ENCODE measurements around the gene TMEM11. TPM values are rescaled to one million over a fixed set of nuclear protein-coding genes. Genes with fewer than 3 reads are reported as not detected.

Gene TMEM11, protein sequence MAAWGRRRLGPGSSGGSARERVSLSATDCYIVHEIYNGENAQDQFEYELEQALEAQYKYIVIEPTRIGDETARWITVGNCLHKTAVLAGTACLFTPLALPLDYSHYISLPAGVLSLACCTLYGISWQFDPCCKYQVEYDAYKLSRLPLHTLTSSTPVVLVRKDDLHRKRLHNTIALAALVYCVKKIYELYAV
- total RNA-seq (10 to 100 TPM in 1 of 2 donors, 1 to 10 TPM in 1; 7.9 to 19.8 TPM), polyA plus RNA-seq (ENCODE audit: insufficient read length in 2 of 2) (10 to 100 TPM; 26.1 to 28.0 TPM)
- long read RNA-seq, donor 1, transcript TMEM11-201 (2 exons, 2,095 nt): major isoform, 31 of 37 reads
- long read RNA-seq, donor 1, transcript TMEM11-202 (3 exons, 1,246 nt): minor isoform, 6 of 37 reads
- long read RNA-seq, donor 1, partial matches to known transcripts: 0 of 37 reads
- long read RNA-seq, donor 1, other reads (novel, unspliced or antisense): 0 of 37 reads
- long read RNA-seq, donor 2, transcript TMEM11-201 (2 exons, 2,095 nt): major isoform, 13 of 14 reads
- long read RNA-seq, donor 2, partial matches to known transcripts: 0 of 14 reads
- long read RNA-seq, donor 2, other reads (novel, unspliced or antisense): 0 of 14 reads
- long read RNA-seq, donor 3, transcript TMEM11-201 (2 exons, 2,095 nt): major isoform, 16 of 28 reads
- long read RNA-seq, donor 3, partial matches to known transcripts: 11 of 28 reads
- long read RNA-seq, donor 3, other reads (novel, unspliced or antisense): 0 of 28 reads
- long read RNA-seq, donor 4, transcript TMEM11-201 (2 exons, 2,095 nt): major isoform, 37 of 40 reads
- long read RNA-seq, donor 4, partial matches to known transcripts: 0 of 40 reads
- long read RNA-seq, donor 4, other reads (novel, unspliced or antisense): 0 of 40 reads

DNA sequence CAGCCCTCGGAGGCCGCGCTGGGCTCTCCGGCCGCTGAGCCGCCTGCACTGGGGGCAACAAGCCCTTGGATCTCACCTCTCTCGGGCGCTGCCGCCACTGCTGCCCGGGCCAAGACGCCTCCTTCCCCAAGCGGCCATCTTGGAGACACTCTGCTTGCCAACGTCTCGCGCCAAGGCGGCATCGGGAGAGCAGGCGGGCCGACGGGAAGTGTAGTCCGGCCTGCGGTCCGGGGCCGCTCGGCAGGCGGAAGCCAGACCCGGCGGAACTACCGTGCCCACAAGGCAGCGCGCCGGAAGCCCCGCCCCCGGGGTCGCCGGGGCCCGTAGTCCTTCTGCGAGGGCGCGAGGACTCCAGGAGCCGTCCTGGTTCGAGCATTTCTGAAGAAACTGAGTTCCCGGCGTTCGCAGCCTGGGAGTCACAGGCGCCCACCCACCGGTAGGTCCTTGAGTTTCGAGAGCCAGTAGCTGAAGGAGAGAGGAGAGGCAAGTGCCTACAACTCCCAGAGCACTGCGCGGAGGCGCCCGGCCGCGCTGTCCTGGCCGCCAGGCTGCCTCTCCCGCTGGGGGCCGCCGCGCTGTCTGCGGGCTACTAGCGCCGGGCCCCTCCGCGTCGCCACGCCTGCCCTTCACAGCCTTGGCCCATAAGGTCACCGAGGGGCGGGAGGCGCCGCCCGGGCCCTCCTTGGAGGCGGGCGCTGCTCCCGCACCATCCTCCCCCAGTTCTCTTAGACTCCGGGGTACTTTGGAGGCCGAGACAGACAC lies at the start of gene TMEM11:
Gene TMEM11, minus strand, starts transcription at position 147 of the 762 bp plus-strand sequence. Its CDS starts 9 bp downstream, at position 138.
- DNase-seq (ENCODE audit: low read depth in 4 of 6, low spot score in 6 of 6): peak; percentile 84 to 98 (median 90)
- Histone ChIP-seq H3K27ac (ENCODE audit: low read depth, low read length) (peak within 1 kb of the TSS; percentile 94), H3K4me3 (ENCODE audit: low read depth, low read length) (peak within 1 kb of the TSS; percentile 90), H3K27me3 (ENCODE audit: control insufficient read depth, insufficient read depth, low read length) (no peaks in the 10 kb centered on the region), H3K9me3 (ENCODE audit: control insufficient read depth, insufficient read depth, low read length) (no peaks in the 10 kb centered on the region), H3K4me1 (ENCODE audit: control insufficient read depth, insufficient read depth, low read length) (peaks cover 21% of the 10 kb centered on the region), H3K36me3 (ENCODE audit: control insufficient read depth, insufficient read depth, low read length) (peaks cover 19% of the 10 kb centered on the region)
- 0% methylated on average over 69 of the region's 76 CpGs for WGBS (ENCODE audit: insufficient coverage)

DNA sequence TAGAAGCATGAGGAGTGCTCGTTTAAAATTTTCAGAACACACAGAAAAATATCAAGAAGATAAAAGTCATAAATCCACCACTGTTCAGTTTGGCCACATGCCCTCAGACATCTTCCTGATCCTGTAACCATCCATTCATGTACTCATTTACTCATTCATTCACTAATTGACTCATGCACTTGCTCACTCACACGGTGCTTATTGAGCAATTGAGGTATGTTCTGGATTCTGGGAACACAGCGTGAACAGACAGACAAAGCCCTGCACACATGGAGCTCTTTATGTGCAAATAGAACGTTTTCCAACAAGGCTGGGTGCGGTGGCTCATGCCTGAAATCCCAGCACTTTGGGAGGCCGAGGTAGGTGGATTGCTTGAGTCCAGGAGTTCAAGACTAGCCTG lies 49.4 kb upstream of the TMEM11 start:
- WGBS (ENCODE audit: insufficient coverage): 55% methylated on average over 4 of the region's 6 CpGs
- H3K36me3 ChIP-seq (ENCODE audit: control insufficient read depth, insufficient read depth, low read length): no peaks in the 10 kb centered on the region
- no peaks in the 10 kb centered on the region for H3K27me3 ChIP-seq (ENCODE audit: control insufficient read depth, insufficient read depth, low read length)
- no peaks in the 10 kb centered on the region for H3K9me3 ChIP-seq (ENCODE audit: control insufficient read depth, insufficient read depth, low read length)
- DNase-seq (ENCODE audit: low read depth in 4 of 6, low spot score in 6 of 6): no peak
- no peak overlapping the region for H3K4me3 ChIP-seq (ENCODE audit: low read depth, low read length)
- H3K4me1 ChIP-seq (ENCODE audit: control insufficient read depth, insufficient read depth, low read length): no peaks in the 10 kb centered on the region
- no peak overlapping the region for H3K27ac ChIP-seq (ENCODE audit: low read depth, low read length)

DNA sequence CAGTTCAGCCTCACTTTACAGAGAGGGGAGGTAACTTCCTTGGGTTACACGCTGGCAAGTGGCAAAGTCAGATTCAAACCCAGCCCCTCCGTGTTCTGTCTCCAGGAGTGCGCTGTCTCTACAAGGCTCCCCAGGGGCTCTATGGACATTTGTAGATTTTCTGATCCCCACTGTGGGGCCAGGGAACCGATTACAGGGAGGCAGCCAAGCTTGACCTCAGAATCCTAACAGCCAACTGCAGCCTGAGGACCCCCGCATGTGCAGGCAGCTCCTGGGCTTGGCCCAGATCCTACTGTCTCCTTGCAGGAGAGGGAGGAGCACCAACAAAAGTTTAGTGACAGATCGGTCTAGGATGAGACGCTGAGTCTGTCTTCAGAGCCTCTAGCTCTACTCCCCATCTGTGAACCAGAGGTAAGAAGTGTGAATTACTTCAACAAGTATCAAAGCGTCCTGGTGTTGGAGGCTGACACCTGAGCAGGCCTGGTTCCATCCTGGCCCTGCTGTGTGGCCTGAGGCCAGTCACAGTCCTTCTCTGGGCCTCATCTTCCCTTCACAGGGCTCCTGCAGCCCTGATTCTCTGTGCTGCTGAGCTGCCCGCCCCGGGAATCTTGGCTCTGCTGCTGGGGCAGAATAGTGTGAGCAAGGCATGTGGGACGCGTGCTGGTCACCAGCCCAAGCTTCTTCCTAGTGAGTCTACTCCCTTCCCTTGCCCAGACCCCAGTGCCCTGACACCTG lies 48.5 kb upstream of the TMEM11 start:
- no peaks in the 10 kb centered on the region for H3K27me3 ChIP-seq (ENCODE audit: control insufficient read depth, insufficient read depth, low read length)
- no peak overlapping the region for H3K27ac ChIP-seq (ENCODE audit: low read depth, low read length)
- no peak overlapping the region for H3K4me3 ChIP-seq (ENCODE audit: low read depth, low read length)
- 76% methylated on average over 10 of the region's 12 CpGs for WGBS (ENCODE audit: insufficient coverage)
- H3K4me1 ChIP-seq (ENCODE audit: control insufficient read depth, insufficient read depth, low read length): no peaks in the 10 kb centered on the region
- no peaks in the 10 kb centered on the region for H3K36me3 ChIP-seq (ENCODE audit: control insufficient read depth, insufficient read depth, low read length)
- no peak for DNase-seq (ENCODE audit: low read depth in 4 of 6, low spot score in 6 of 6)
- H3K9me3 ChIP-seq (ENCODE audit: control insufficient read depth, insufficient read depth, low read length): no peaks in the 10 kb centered on the region

DNA sequence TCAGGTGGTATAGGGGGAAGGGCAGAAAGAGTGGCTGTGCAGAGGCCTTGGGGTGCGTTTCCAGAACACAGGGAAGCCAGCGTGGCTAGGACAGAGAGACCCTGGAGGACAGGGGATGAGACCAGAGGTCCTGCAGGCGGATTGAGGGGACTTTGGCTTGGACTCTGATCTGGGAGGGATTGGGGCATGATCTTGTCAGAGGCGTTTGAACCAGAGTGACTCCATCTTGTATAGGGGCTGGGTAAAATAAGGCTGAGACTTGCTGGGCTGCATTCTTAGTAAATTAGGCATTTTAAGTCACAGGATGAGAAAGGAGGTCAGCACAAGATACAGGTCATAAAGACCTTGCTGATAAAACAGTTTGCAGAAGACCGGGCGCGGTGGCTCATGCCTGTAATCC lies 44.6 kb upstream of the TMEM11 start:
- Histone ChIP-seq H3K4me1 (ENCODE audit: control insufficient read depth, insufficient read depth, low read length) (peaks cover 5% of the 10 kb centered on the region), H3K36me3 (ENCODE audit: control insufficient read depth, insufficient read depth, low read length) (no peaks in the 10 kb centered on the region), H3K4me3 (ENCODE audit: low read depth, low read length) (no peak overlapping the region), H3K27me3 (ENCODE audit: control insufficient read depth, insufficient read depth, low read length) (no peaks in the 10 kb centered on the region), H3K27ac (ENCODE audit: low read depth, low read length) (no peak overlapping the region), H3K9me3 (ENCODE audit: control insufficient read depth, insufficient read depth, low read length) (no peaks in the 10 kb centered on the region)
- DNase-seq (ENCODE audit: low read depth in 4 of 6, low spot score in 6 of 6): no peak
- 92% methylated on average over 7 of the region's 7 CpGs for WGBS (ENCODE audit: insufficient coverage)

DNA sequence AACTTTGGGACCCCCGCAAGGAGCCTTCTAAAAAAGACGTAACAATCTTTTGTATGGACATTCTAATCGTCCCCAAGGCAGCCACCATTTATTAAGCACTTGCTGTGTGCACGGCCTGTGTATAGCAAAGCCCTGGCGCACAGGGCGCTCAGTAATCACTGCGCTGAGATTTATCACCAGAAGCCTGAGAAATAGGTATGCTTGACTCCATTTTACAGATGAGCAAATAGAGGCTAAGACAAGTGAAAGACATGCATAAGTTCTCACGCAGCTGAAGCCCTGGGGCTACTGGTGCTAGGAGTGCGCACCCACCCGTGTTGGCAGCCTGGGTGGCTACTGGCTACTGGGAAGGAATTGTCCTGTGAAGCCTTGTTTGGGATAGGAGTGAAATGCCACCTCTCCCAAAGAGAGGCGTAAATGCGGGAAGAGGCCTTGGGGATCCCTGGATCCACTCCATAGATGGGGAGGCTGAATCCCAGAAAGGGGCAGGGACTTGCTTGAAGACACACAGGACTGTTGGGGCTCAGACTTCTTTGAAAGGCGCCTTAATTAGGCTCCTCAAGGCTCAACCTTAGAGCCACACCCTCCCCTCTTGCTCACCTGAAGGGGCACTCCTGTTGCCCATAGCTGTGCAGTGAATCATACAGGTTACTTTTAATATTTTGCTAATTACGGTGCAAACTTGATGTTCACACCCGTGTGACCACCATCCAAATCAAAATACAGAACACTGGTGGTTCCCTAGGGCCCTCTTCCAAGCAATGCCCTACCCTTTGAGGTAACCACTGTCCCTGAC lies 39.9 kb upstream of the TMEM11 start:
- WGBS (ENCODE audit: insufficient coverage): 38% methylated on average over 13 of the region's 15 CpGs
- Histone ChIP-seq H3K27me3 (ENCODE audit: control insufficient read depth, insufficient read depth, low read length) (no peaks in the 10 kb centered on the region), H3K4me3 (ENCODE audit: low read depth, low read length) (peak overlapping the region; percentile 26), H3K9me3 (ENCODE audit: control insufficient read depth, insufficient read depth, low read length) (no peaks in the 10 kb centered on the region), H3K27ac (ENCODE audit: low read depth, low read length) (no peak overlapping the region), H3K4me1 (ENCODE audit: control insufficient read depth, insufficient read depth, low read length) (peaks cover 26% of the 10 kb centered on the region), H3K36me3 (ENCODE audit: control insufficient read depth, insufficient read depth, low read length) (peaks cover 6% of the 10 kb centered on the region)
- DNase-seq (ENCODE audit: low read depth in 4 of 6, low spot score in 6 of 6): no peak

DNA sequence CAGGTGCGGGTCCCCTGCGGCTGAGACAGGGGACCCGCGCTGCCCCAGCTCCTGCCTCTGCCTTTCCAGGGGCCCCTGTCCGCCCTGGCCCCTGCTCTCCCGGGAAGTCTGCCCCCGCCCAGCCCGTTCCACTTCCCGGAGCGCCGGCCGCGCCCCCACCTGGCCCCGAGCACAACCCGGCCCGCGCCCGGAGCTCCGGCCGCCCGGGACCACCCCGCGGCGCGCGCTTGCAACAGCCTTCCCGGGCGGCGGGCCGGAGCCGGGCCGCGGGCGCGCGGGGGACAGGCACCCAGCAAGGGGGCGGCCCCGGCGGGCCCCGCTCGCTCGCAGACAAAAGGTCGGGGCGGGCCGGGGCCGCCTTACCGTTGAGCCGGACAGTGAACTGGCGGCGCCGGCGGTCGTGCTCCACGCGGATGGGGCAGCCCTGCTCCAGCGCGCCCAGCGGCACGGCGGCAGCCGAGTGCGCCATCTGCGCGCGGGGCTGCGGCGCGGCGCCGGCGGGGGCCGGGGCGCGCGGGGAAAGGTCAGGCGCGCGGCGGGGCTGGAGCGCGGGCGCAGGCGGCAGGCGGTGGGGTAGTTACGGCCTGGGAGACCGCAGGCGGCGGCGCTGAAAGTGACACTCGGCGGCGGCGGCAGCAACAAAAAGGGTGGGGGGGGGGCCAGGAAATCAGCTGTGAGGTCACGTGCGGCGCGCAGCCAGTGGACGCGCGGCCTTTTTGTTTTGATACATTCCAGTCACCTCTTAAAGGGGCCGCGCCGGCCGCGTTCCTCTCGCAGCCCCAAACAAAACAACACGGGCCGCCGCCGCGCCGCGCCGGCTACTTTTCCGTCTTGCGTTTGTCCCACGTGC lies 39.1 kb upstream of the TMEM11 start, which contains the start of gene NATD1:
Gene NATD1, minus strand, starts transcription at position 615 of the 850 bp plus-strand sequence. Its CDS starts 146 bp downstream, at position 469.
- DNase-seq (ENCODE audit: low read depth in 4 of 6, low spot score in 6 of 6): peak; percentile 62 to 96 (median 74)
- Histone ChIP-seq H3K4me1 (ENCODE audit: control insufficient read depth, insufficient read depth, low read length) (peaks cover 26% of the 10 kb centered on the region), H3K27ac (ENCODE audit: low read depth, low read length) (no peak within 1 kb of the TSS), H3K4me3 (ENCODE audit: low read depth, low read length) (peak within 1 kb of the TSS; percentile 50), H3K9me3 (ENCODE audit: control insufficient read depth, insufficient read depth, low read length) (no peaks in the 10 kb centered on the region), H3K36me3 (ENCODE audit: control insufficient read depth, insufficient read depth, low read length) (peaks cover 8% of the 10 kb centered on the region), H3K27me3 (ENCODE audit: control insufficient read depth, insufficient read depth, low read length) (no peaks in the 10 kb centered on the region)
- WGBS (ENCODE audit: insufficient coverage): under 1% methylated on average over 117 of the region's 117 CpGs

DNA sequence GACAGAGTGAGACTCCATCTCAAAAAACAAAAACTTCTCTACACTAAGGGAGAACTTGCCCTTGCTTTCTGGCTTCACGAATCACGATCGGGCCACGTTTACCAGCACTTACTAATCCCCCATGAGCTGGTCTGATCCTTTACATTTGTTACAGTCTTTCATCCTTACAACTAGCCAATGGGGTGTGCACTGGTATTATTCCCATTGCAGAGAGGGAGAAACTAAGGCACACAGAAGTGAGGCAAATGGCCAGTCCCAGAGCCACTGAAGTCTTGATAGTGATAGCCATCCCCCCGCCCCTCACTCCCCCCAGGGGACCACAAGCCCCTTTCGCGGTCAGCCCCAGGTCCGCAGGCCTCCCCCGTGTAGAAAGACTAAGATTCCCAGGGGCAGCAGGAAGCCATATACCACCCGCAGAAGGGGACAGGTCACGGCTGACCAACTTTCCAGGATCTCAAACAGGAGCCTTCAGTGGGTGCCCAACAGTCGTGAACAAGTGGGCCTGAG lies 38.4 kb upstream of the TMEM11 start:
- Histone ChIP-seq H3K4me3 (ENCODE audit: low read depth, low read length) (peak overlapping the region; percentile 50), H3K9me3 (ENCODE audit: control insufficient read depth, insufficient read depth, low read length) (no peaks in the 10 kb centered on the region), H3K27ac (ENCODE audit: low read depth, low read length) (no peak overlapping the region), H3K36me3 (ENCODE audit: control insufficient read depth, insufficient read depth, low read length) (peaks cover 15% of the 10 kb centered on the region), H3K27me3 (ENCODE audit: control insufficient read depth, insufficient read depth, low read length) (no peaks in the 10 kb centered on the region), H3K4me1 (ENCODE audit: control insufficient read depth, insufficient read depth, low read length) (peaks cover 26% of the 10 kb centered on the region)
- 5% methylated on average over 8 of the region's 12 CpGs for WGBS (ENCODE audit: insufficient coverage)
- DNase-seq (ENCODE audit: low read depth in 4 of 6, low spot score in 6 of 6): no peak

Data from spinal cord (tissue), 10 donors.